ENCODE data around the gene KLK14. TPM values are rescaled to one million over a fixed set of nuclear protein-coding genes. Genes with fewer than 3 reads are reported as not detected.

KLK14 gene
- total and polyA plus RNA-seq, 2 of the 8 experiments (the other 6 are each of a cell fraction or from before 2014, with no cell fraction given), result 0.09 to 1.2 TPM

- Histone ChIP-seq H3K79me2 (ENCODE audit: control insufficient read depth in 1 of 2, insufficient read depth in 2 of 2, low read length in 2 of 2) (no peaks in the 10 kb centered on the region), H3K27ac (ENCODE audit: low read depth, low read length) (no peak overlapping the region), H4K20me1 (replicated peaks in 1 of 2; ENCODE audit: control insufficient read depth in 1 of 2, insufficient read depth in 2 of 2, low read length in 2 of 2) (no peaks in the 10 kb centered on the region), H2BK120ac (replicated peaks; ENCODE audit: low read depth, low read length) (no peak overlapping the region), H2BK5ac (ENCODE audit: low read depth, low read length) (no peak overlapping the region), H3K23me2 (ENCODE audit: low read depth, low read length) (no peaks in the 10 kb centered on the region; the same call in 1 of the 2 replicates), H4K5ac (ENCODE audit: insufficient read length, low read depth, low read length) (no peak overlapping the region), H4K8ac (ENCODE audit: extremely low read depth, insufficient read depth, low read length) (no peak overlapping the region), H4K91ac (replicated peaks; ENCODE audit: insufficient read length, low read length) (no peak overlapping the region), H2BK15ac (ENCODE audit: low read length) (0 out of 2 replicates have a peak overlapping the region, but pooled peaks have one; percentile 29), H3K27me3 (replicated peaks in 1 of 4; ENCODE audit: control insufficient read depth in 3 of 4, extremely low read depth in 1 of 4, insufficient read depth in 3 of 4, low read length in 3 of 4) (no peaks in the 10 kb centered on the region; a peak in 1 of 7 replicates), H3K56ac (replicated peaks; ENCODE audit: insufficient read length, low read depth, low read length) (no peak overlapping the region), H2AFZ (ENCODE audit: low read length) (no peak overlapping the region), H3K4ac (replicated peaks; ENCODE audit: insufficient read length, low read depth, low read length) (no peak overlapping the region), H3K23ac (ENCODE audit: insufficient read length) (no peak overlapping the region), H3K4me2 (ENCODE audit: insufficient read depth in 1 of 2, low read depth in 2 of 2, low read length in 2 of 2) (no peak overlapping the region), H3K79me1 (ENCODE audit: low read depth, low read length) (no peaks in the 10 kb centered on the region), H3K4me3 (ENCODE audit: extremely low read depth in 1 of 4, insufficient read depth in 2 of 4, low read depth in 3 of 4, low read length in 4 of 4) (no peak overlapping the region), H2AK5ac (ENCODE audit: low read depth, low read length) (no peak overlapping the region), H3K4me1 (replicated peaks in 1 of 4; ENCODE audit: control insufficient read depth in 3 of 4, insufficient read depth in 4 of 4, low read length in 3 of 4) (no peaks in the 10 kb centered on the region), H2BK12ac (ENCODE audit: low read depth, low read length) (0 out of 2 replicates have a peak overlapping the region, but pooled peaks have one; percentile 39), H3K9me3 (ENCODE audit: insufficient read depth in 2 of 2, low read depth in 1 of 2, low read length in 1 of 2) (no peaks in the 10 kb centered on the region), H3K14ac (ENCODE audit: insufficient read length) (no peak overlapping the region), H3K18ac (ENCODE audit: extremely low read depth, low read length) (no peak overlapping the region), H3K9ac (replicated peaks in 1 of 4; ENCODE audit: extremely low read depth in 1 of 4, low read depth in 3 of 4, low read length in 3 of 4) (no peak overlapping the region), H3K36me3 (ENCODE audit: control insufficient read depth in 2 of 4, insufficient read depth in 4 of 4, low read length in 3 of 4) (no peaks in the 10 kb centered on the region), H2BK20ac (ENCODE audit: low read length) (no peak overlapping the region)
- ChIA-PET CTCF (ENCODE audit: partially characterized antibody) (interaction anchor here (0.6 to 1.3 kb wide), 5 partner anchors 26 to 383 kb away, joined by 3 to 6 read pairs (median 3); partner anchors contain the start of gene SIGLEC10), POLR2A (ENCODE audit: partially characterized antibody) (interaction anchor here (1.0 kb wide), 1 partner anchor 9 kb away, joined by 3 read pairs; no protein-coding TSS in a partner anchor)
- DNase-seq (ENCODE audit: low read depth in 1 of 2, low spot score in 2 of 2) (no peak), FAIRE-seq (no peak)
- 89% methylated on average over 24 of the region's 24 CpGs; no CpG with 5 or more reads in 1 of the 2 experiments for WGBS, 2 experiments (ENCODE audit: extremely low coverage in 1 of 2, insufficient coverage in 1 of 2, insufficient read length in 1 of 2, insufficient replicate concordance in 2 of 2, low coverage in 1 of 2, low lambda C conversion rate in 2 of 2, missing lambda C conversion rate in 1 of 2)
- no peak for TF ChIP-seq HDAC6 (IDR thresholded peaks at IDR 0.05; ENCODE audit: low read depth, low read length)
- TF ChIP-seq FOSL1 (IDR thresholded peaks at IDR 0.05; ENCODE audit: insufficient read depth, low read depth, low read length), result no peak
- no peak for TF ChIP-seq SAP30 (IDR thresholded peaks at IDR 0.05; ENCODE audit: insufficient read depth, insufficient replicate concordance, low read length)
- no peak for TF ChIP-seq BCL11A (IDR thresholded peaks at IDR 0.05; ENCODE audit: low read depth in 2 of 2, low read length in 2 of 2)
- TF ChIP-seq E2F6 (IDR thresholded peaks at IDR 0.05), result no peak
Observed at GRCh38 chr19:51131780-51132680, 49.3 kb upstream of the KLK14 start.
